GM12891 (cell line): ENCODE results near the gene TMEM208.

ENCODE experiments used
- PAX5 ChIP-seq: IDR thresholded peaks from 2 replicates; pipeline ENCODE4 v1.6.1; 2011; ENCODE audit warnings: low read length, moderate library complexity, mild to moderate bottlenecking; ENCODE audit not compliant: insufficient read depth, severe bottlenecking
- POLR2A ChIP-seq: IDR thresholded peaks from 2 replicates; pipeline ENCODE4 v1.6.1; 2011; ENCODE audit warnings: low read depth, low read length, control low read depth
- POLR2AphosphoS5 ChIP-seq: IDR thresholded peaks from 2 replicates; pipeline ENCODE4 v1.6.1; 2011; ENCODE audit warnings: low read depth, low read length, control low read depth
- POU2F2 ChIP-seq: IDR thresholded peaks from 2 replicates; pipeline ENCODE4 v1.6.1; 2011; ENCODE audit warnings: low read depth, mild to moderate bottlenecking, control low read depth, low read length, moderate library complexity
- SPI1 ChIP-seq: IDR thresholded peaks from 2 replicates; pipeline ENCODE4 v1.6.1; 2011; ENCODE audit warnings: low read depth, low read length, control low read depth
- TAF1 ChIP-seq: IDR thresholded peaks from 2 replicates; pipeline ENCODE4 v1.6.1; 2011; ENCODE audit warnings: low read depth, low read length, control low read depth

DNA sequence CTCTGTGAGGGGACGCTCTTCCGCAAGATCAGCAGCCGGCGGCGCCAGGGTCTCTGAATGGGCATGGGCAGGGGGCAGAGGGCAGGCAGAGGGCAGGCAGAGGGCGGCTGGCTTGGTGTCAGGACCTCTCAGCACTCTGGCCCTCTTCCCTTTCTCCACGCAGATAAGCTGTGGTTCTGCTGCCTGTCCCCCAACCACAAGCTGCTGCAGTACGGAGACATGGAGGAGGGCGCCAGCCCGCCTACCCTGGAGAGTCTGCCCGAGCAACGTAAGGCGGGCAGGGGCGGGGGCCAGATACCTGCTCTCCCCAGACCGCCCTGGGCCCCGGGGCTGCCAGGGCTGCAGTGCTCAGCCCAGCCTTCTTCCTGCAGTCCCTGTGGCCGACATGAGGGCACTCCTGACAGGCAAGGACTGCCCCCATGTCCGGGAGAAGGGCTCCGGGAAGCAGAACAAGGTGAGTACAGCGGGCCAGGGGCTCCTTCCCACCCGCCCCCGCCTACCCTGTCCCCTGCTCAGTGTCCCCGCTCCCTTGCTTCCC lies 23.9 kb upstream of the TMEM208 start:
- TF ChIP-seq POLR2A: no peak
- TF ChIP-seq POLR2AphosphoS5: no peak
- TF ChIP-seq TAF1: no peak
- TF ChIP-seq SPI1: no peak
- TF ChIP-seq PAX5: no peak
- no peak for TF ChIP-seq POU2F2
